Measurements from ENCODE around the gene DCAF11. TPM values are rescaled to one million over a fixed set of nuclear protein-coding genes. Genes with fewer than 3 reads are reported as not detected.

Gene DCAF11
- total RNA-seq, 4 donors from 2014 or later: 42.9 to 87.4 (median 57.8) TPM

DNA sequence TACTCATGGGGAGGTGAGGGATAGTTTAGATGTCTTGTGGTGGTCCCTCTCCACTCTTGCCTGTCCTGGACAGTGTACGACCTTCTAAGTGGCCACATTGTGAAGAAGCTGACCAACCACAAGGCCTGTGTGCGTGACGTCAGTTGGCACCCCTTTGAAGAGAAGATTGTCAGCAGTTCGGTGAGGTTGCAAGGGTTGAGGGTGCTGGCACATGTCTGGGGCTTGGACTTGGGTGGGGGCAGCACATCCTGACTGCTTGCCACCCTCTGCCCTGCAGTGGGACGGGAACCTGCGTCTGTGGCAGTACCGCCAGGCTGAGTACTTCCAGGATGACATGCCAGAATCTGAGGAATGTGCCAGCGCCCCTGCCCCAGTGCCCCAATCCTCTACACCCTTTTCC, 8.3 kb downstream of the DCAF11 start:
- Histone ChIP-seq H3K4me3 (no peak overlapping the region), H3K27me3 (no peaks in the 10 kb centered on the region), H3K36me3 (no peaks in the 10 kb centered on the region), H3K27ac (no peak overlapping the region), H3K4me1 (no peaks in the 10 kb centered on the region), H3K9me3 (no peaks in the 10 kb centered on the region)
- intact Hi-C loops (cut with DNase I; ENCODE audit: low total_unique reads): no loop called here
- TF ChIP-seq, protein P1, sequence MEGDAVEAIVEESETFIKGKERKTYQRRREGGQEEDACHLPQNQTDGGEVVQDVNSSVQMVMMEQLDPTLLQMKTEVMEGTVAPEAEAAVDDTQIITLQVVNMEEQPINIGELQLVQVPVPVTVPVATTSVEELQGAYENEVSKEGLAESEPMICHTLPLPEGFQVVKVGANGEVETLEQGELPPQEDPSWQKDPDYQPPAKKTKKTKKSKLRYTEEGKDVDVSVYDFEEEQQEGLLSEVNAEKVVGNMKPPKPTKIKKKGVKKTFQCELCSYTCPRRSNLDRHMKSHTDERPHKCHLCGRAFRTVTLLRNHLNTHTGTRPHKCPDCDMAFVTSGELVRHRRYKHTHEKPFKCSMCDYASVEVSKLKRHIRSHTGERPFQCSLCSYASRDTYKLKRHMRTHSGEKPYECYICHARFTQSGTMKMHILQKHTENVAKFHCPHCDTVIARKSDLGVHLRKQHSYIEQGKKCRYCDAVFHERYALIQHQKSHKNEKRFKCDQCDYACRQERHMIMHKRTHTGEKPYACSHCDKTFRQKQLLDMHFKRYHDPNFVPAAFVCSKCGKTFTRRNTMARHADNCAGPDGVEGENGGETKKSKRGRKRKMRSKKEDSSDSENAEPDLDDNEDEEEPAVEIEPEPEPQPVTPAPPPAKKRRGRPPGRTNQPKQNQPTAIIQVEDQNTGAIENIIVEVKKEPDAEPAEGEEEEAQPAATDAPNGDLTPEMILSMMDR (IDR thresholded peaks at IDR 0.05): no peak
- no peak for TF ChIP-seq POLR2A (IDR thresholded peaks at IDR 0.05)
- no peak for DNase-seq

DNA sequence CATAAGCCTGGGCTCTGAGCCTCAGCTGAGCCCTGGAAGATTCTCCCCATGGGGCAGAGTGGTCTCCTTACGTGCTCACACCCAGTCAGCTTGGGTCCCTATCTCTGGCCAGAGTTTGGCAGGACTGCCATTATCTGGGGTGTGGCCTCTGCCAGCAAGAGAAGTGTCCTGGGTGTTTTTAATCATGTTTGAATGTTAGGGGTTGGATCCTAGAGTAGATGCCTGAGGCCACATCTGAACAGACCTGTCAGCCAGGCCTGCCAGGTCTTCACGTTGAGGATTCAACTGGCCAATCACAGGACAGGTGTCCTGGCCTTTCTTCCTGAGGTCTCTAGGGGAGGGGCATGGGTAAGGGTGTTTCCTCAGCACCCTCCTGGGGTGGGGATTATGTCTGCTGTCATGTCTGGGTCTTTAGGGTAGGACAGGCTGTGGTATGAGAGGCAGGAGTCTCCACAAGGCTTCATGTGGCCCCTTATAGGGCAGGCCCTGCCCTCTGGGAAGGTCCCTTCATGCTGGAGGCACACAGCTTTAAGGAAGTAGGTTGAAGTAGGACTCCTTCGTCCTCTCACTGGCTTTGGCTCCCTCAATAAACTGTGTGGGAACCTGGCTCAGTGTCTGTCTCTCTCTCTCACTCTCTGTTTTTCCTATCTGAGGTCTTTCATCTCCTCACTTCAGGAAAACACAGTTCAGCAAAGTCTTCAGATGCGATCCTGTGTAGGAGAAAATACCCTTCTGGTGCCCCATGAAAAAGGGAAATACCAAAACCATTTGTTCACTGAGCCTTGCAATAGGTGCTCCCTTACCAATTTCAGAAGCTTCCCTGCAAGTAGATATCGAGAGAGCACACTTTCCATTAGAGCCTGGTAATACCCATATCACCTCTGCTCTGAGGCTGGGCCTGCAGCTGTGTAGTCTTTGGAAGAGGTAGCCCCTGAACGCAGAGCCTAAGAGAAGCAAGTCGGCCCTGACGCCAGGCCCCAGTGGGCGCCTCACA, 9.1 kb downstream of the DCAF11 start:
- H3K9me3 ChIP-seq: no peaks in the 10 kb centered on the region
- H3K36me3 ChIP-seq: no peaks in the 10 kb centered on the region
- no peak for DNase-seq
- no peaks in the 10 kb centered on the region for H3K4me1 ChIP-seq
- H3K4me3 ChIP-seq: no peak overlapping the region
- no peaks in the 10 kb centered on the region for H3K27me3 ChIP-seq
- H3K27ac ChIP-seq: no peak overlapping the region
- intact Hi-C loops (cut with DNase I; ENCODE audit: low total_unique reads): no loop called here
- TF ChIP-seq, protein P1 (IDR thresholded peaks at IDR 0.05): no peak
- TF ChIP-seq POLR2A (IDR thresholded peaks at IDR 0.05): no peak

DNA sequence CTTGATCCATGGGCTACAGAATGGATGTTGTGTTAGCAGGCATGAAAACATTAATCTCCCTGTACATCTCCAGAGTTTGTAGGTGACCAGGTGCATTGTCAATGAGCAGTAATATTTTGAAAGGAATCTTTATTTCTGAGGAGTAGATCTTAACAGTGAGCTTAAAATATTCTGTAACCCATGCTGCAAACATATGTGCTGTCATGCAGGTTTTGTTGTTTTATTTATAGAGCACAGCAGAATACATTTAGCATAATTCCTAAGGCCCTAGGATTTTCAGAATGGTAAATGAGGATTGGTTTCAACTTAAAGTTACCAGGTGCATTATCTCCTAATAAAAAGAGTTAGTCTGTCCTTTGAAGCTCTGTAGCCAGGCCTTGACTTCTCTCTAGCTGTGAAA, 12.4 kb downstream of the DCAF11 start:
- no peak overlapping the region for H3K27ac ChIP-seq
- no peak for DNase-seq
- no peaks in the 10 kb centered on the region for H3K4me1 ChIP-seq
- H3K27me3 ChIP-seq: no peaks in the 10 kb centered on the region
- H3K9me3 ChIP-seq: no peaks in the 10 kb centered on the region
- intact Hi-C loops (cut with DNase I; ENCODE audit: low total_unique reads): no loop called here
- no peak for TF ChIP-seq POLR2A (IDR thresholded peaks at IDR 0.05)
- TF ChIP-seq, protein P1 (IDR thresholded peaks at IDR 0.05): no peak
- no peak overlapping the region for H3K4me3 ChIP-seq
- H3K36me3 ChIP-seq: no peaks in the 10 kb centered on the region

DNA sequence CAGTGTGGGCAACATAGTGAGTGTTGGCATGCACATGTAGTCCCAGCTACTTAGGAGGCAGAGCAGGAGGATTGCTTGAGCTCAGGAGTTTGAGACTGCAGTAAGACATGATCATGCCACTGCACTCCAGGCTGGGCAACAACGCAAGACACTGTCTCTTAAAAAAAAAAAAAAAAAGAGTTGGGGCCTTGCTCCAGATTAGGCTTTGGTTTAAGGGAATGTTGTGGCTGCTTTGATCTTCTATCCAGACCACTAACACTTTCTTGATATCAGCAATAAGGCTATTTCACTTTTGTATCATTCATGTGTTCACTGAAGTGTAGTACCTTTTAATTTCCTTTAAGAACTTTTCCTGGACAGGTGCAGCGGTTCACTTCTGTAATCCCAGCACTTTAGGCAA, 13.1 kb downstream of the DCAF11 start:
- TF ChIP-seq, protein P1 (IDR thresholded peaks at IDR 0.05): no peak
- no peak for TF ChIP-seq POLR2A (IDR thresholded peaks at IDR 0.05)
- H3K36me3 ChIP-seq: no peaks in the 10 kb centered on the region
- H3K27me3 ChIP-seq: no peaks in the 10 kb centered on the region
- no peaks in the 10 kb centered on the region for H3K4me1 ChIP-seq
- no peaks in the 10 kb centered on the region for H3K9me3 ChIP-seq
- DNase-seq: no peak
- intact Hi-C loops (cut with DNase I; ENCODE audit: low total_unique reads): no loop called here
- H3K27ac ChIP-seq: no peak overlapping the region
- H3K4me3 ChIP-seq: no peak overlapping the region

DNA sequence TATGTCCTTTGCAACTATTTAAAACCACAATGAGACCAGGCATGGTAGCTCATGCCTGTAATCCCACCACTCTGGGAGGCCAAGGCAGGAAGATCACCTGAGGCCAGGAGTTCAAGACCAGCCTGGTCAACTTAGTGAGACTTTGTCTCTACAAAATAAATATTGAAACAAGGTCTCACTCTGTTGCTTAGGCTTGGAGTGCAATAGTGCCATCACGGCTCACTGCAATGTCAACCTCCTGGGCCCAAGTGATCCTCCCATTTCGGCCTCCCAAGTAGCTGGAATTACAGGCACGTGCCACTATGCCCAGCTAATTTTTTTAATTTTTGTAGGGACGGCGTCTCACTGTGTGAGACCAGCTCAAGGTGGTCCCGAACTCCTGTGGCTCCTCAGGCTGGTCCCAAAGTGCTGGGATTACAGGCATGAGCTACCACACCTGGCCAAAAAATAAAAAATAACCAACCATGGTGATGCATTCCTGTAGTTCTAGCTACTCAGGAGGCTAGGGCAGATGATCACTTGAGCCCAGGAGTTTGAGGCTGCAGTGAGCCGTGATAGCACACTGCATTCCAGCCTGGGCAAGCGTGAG, 14.9 kb downstream of the DCAF11 start:
- TF ChIP-seq, protein P1 (IDR thresholded peaks at IDR 0.05): no peak
- no peak for TF ChIP-seq POLR2A (IDR thresholded peaks at IDR 0.05)
- no peak for DNase-seq

More for the DNA sequence above, 14.9 kb downstream of the DCAF11 start:
- Histone ChIP-seq H3K27ac (no peak overlapping the region), H3K27me3 (no peaks in the 10 kb centered on the region), H3K36me3 (no peaks in the 10 kb centered on the region), H3K9me3 (no peaks in the 10 kb centered on the region), H3K4me3 (no peak overlapping the region), H3K4me1 (no peaks in the 10 kb centered on the region)
- intact Hi-C loops (cut with DNase I; ENCODE audit: low total_unique reads): no loop called here

All from uterus (tissue), 4 donors.